Chondrocyte (in vitro differentiated cells): ENCODE results near the gene KRTAP19-2. TPM values are rescaled to one million over a fixed set of nuclear protein-coding genes. Genes with fewer than 3 reads are reported as not detected.

Source experiments
- DNase-seq: peaks from one replicate; pipeline ENCODE4 v3.0.0; 2021; ENCODE audit warnings: mixed read lengths, low spot score
- H3K27ac Mint-ChIP-seq: one replicate; pipeline ENCODE4 v1.8.0; 2021; ENCODE audit warnings: mild to moderate bottlenecking, moderate library complexity, mixed read lengths; ENCODE audit not compliant: unreplicated experiment
- H3K27me3 Mint-ChIP-seq: 2 replicates; pipeline ENCODE4 v1.8.0; 2021; ENCODE audit warnings: low read depth, mixed read lengths
- H3K36me3 Mint-ChIP-seq: 2 replicates; pipeline ENCODE4 v1.8.0; 2021; ENCODE audit warnings: low read depth, mixed read lengths
- H3K4me1 Mint-ChIP-seq: 2 replicates; pipeline ENCODE4 v1.8.0; 2021; ENCODE audit warnings: low read depth, mild to moderate bottlenecking, mixed read lengths
- H3K4me3 Mint-ChIP-seq: one replicate; pipeline ENCODE4 v1.8.0; 2021; ENCODE audit warnings: mild to moderate bottlenecking, moderate library complexity, mixed read lengths; ENCODE audit not compliant: unreplicated experiment
- H3K9me3 Mint-ChIP-seq: 2 replicates; pipeline ENCODE4 v1.8.0; 2021; ENCODE audit warnings: low read depth, mixed read lengths
- CTCF ChIP-seq: fragments of 200-600 bp; sonication (generic); IDR thresholded peaks from 2 replicates; pipeline ENCODE4 v1.5.0; 2021; ENCODE audit warnings: antibody characterized with exemption, mild to moderate bottlenecking, moderate library complexity
- total RNA-seq: library from RNA; stranded (reverse); gene quantifications from 3 replicates; pipeline ENCODE4 v1.2.1, GENCODE V29; 2021

Gene KRTAP19-2
- total RNA-seq, 1 donor from 2014 or later: not detected

- no peaks in the 10 kb centered on the region for H3K4me1 Mint-ChIP-seq
- no peak overlapping the region for H3K27ac Mint-ChIP-seq
- TF ChIP-seq CTCF: no peak
- H3K4me3 Mint-ChIP-seq: no peak overlapping the region
- DNase-seq: no peak
- peaks cover 5% of the 10 kb centered on the region for H3K27me3 Mint-ChIP-seq
- H3K9me3 Mint-ChIP-seq: no peaks in the 10 kb centered on the region
- no peaks in the 10 kb centered on the region for H3K36me3 Mint-ChIP-seq
Observed at GRCh38 chr21:30447056-30447455, 40.2 kb downstream of the KRTAP19-2 start.

- no peaks in the 10 kb centered on the region for H3K9me3 Mint-ChIP-seq
- peaks cover 5% of the 10 kb centered on the region for H3K27me3 Mint-ChIP-seq
- H3K4me1 Mint-ChIP-seq: no peaks in the 10 kb centered on the region
- DNase-seq: no peak
- no peak overlapping the region for H3K27ac Mint-ChIP-seq
- H3K4me3 Mint-ChIP-seq: no peak overlapping the region
- TF ChIP-seq CTCF: no peak
- H3K36me3 Mint-ChIP-seq: no peaks in the 10 kb centered on the region
Observed at GRCh38 chr21:30444204-30444603, 43.0 kb downstream of the KRTAP19-2 start.

DNA sequence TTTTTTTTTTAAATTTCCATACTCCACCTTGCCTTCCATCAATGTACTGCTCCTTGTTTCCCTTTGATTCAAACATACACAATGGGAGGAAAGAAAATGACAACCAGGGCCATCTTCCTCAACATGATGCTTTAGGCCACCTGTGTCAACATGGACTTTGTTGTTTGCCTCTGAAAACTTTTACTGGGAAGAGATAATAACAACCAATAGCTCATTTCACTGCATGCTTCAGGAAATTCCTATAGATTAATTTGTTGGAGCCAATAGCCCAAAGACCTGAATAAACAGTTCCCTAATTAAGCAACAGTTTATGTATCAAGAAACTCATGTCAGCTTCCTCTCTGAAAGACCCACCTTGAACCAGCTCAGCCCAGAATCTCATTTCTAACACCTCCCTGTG, 44.0 kb downstream of the KRTAP19-2 start:
- Mint-ChIP-seq H3K4me3 (no peak overlapping the region), H3K9me3 (no peaks in the 10 kb centered on the region), H3K4me1 (no peaks in the 10 kb centered on the region), H3K27me3 (peaks cover 5% of the 10 kb centered on the region), H3K27ac (no peak overlapping the region), H3K36me3 (no peaks in the 10 kb centered on the region)
- DNase-seq: no peak
- TF ChIP-seq CTCF: no peak

- no peak for DNase-seq
- peaks cover 19% of the 10 kb centered on the region for H3K27me3 Mint-ChIP-seq
- no peaks in the 10 kb centered on the region for H3K9me3 Mint-ChIP-seq
- H3K27ac Mint-ChIP-seq: no peak within 1 kb of the TSS
- no peak within 1 kb of the TSS for H3K4me3 Mint-ChIP-seq
- no peak for TF ChIP-seq CTCF
- no peaks in the 10 kb centered on the region for H3K4me1 Mint-ChIP-seq
- H3K36me3 Mint-ChIP-seq: no peaks in the 10 kb centered on the region
Observed at GRCh38 chr21:30439975-30440374, 47.3 kb downstream of the KRTAP19-2 start, which contains the start of gene KRTAP15-1. Gene KRTAP15-1, plus strand, starts transcription at chr21:30440275. Its CDS starts 53 bp downstream, at chr21:30440328.

Other genes with a start within 250 kb of the KRTAP19-2 start
- not detected in 3 replicates for gene KRTAP24-1, start 204.5 kb downstream of the KRTAP19-2 start, total RNA-seq
- not detected in 3 replicates for gene KRTAP25-1, start 197.9 kb downstream of the KRTAP19-2 start, total RNA-seq
- not detected in 3 replicates for gene KRTAP26-1, start 167.1 kb downstream of the KRTAP19-2 start, total RNA-seq
- gene KRTAP27-1, start 149.7 kb downstream of the KRTAP19-2 start, total RNA-seq: not detected in 3 replicates
- gene KRTAP23-1, start 138.8 kb downstream of the KRTAP19-2 start, total RNA-seq: not detected in 3 replicates
- gene KRTAP13-2, start 115.2 kb downstream of the KRTAP19-2 start, total RNA-seq: not detected in 3 replicates
- gene KRTAP13-1, start 91.4 kb downstream of the KRTAP19-2 start, total RNA-seq: not detected in 3 replicates
- gene KRTAP13-3, start 61.5 kb downstream of the KRTAP19-2 start, total RNA-seq: not detected in 3 replicates
- gene KRTAP13-4, start 57.2 kb downstream of the KRTAP19-2 start, total RNA-seq: not detected in 3 replicates
- gene KRTAP15-1, start 47.2 kb downstream of the KRTAP19-2 start, total RNA-seq: not detected in 3 replicates
- not detected in 3 replicates for gene KRTAP19-1, start 7.1 kb downstream of the KRTAP19-2 start, total RNA-seq
- gene KRTAP19-3, start 4.6 kb upstream of the KRTAP19-2 start, total RNA-seq: not detected in 3 replicates
- not detected in 3 replicates for gene KRTAP19-4, start 9.7 kb upstream of the KRTAP19-2 start, total RNA-seq
- gene KRTAP19-5, start 14.7 kb upstream of the KRTAP19-2 start, total RNA-seq: not detected in 3 replicates
- gene KRTAP19-6, start 54.4 kb upstream of the KRTAP19-2 start, total RNA-seq: not detected in 3 replicates
- gene KRTAP19-7, start 73.9 kb upstream of the KRTAP19-2 start, total RNA-seq: not detected in 3 replicates
- not detected in 3 replicates for gene KRTAP22-2, start 103.0 kb upstream of the KRTAP19-2 start, total RNA-seq
- not detected in 3 replicates for gene KRTAP6-3, start 105.0 kb upstream of the KRTAP19-2 start, total RNA-seq
- gene KRTAP6-2, start 111.5 kb upstream of the KRTAP19-2 start, total RNA-seq: not detected in 3 replicates
- not detected in 3 replicates for gene KRTAP22-1, start 113.7 kb upstream of the KRTAP19-2 start, total RNA-seq
- not detected in 3 replicates for gene KRTAP6-1, start 126.5 kb upstream of the KRTAP19-2 start, total RNA-seq
- not detected in 3 replicates for gene KRTAP20-1, start 129.0 kb upstream of the KRTAP19-2 start, total RNA-seq
- not detected in 3 replicates for gene KRTAP20-4, start 133.2 kb upstream of the KRTAP19-2 start, total RNA-seq
- gene KRTAP20-2, start 147.8 kb upstream of the KRTAP19-2 start, total RNA-seq: not detected in 3 replicates
- not detected in 3 replicates for gene KRTAP20-3, start 155.4 kb upstream of the KRTAP19-2 start, total RNA-seq
- not detected in 3 replicates for gene KRTAP21-3, start 231.3 kb upstream of the KRTAP19-2 start, total RNA-seq